Neutrophil (primary cell): ENCODE data around the gene FN3K.

Experiments
- H3K27ac ChIP-seq: fragments of 200-600 bp; sonication (generic); 2 replicates; pipeline ENCODE4 v1.5.1; 2016; ENCODE audit warnings: mild to moderate bottlenecking, moderate library complexity
- H3K27me3 ChIP-seq: fragments of 200-600 bp; sonication (generic); 2 replicates; pipeline ENCODE4 v1.6.0; 2016; ENCODE audit warnings: mild to moderate bottlenecking
- H3K36me3 ChIP-seq: fragments of 200-600 bp; sonication (generic); 2 replicates; pipeline ENCODE4 v1.5.1; 2017
- H3K4me1 ChIP-seq, 2 experiments: fragments of 200-600 bp in 1 of 2; sonication (generic) in 1 of 2; 1 replicate in 1 of 2; 2 replicates in 1 of 2; pipeline versions ENCODE4 v1.5.1 to v1.6.1; 2013 to 2016; ENCODE audit warnings: low read depth in 1 of 2, low read length in 1 of 2, mild to moderate bottlenecking in 1 of 2, moderate library complexity in 1 of 2; ENCODE audit not compliant: control insufficient read depth in 1 of 2, insufficient read depth in 1 of 2
- H3K4me3 ChIP-seq, 2 experiments: fragments of 200-600 bp in 1 of 2; sonication (generic) in 1 of 2; 1 replicate in 1 of 2; 2 replicates in 1 of 2; pipeline ENCODE4 v1.5.1; 2013 to 2016; ENCODE audit warnings: low read depth in 1 of 2, low read length in 1 of 2, mild to moderate bottlenecking in 1 of 2, moderate library complexity in 1 of 2
- H3K9me3 ChIP-seq: fragments of 200-600 bp; sonication (generic); 2 replicates; pipeline ENCODE4 v1.5.1; 2016
- CTCF ChIP-seq: fragments of 200-600 bp; sonication (generic); IDR thresholded peaks from 2 replicates; pipeline ENCODE4 v1.5.1; 2016; ENCODE audit warnings: antibody characterized with exemption

FN3K gene

GRCh38 chr17:82786427-82786826 is 51.0 kb downstream of the FN3K start:
- no peak for TF ChIP-seq CTCF
- Histone ChIP-seq H3K4me3 (no peak overlapping the region), H3K27ac (no peak overlapping the region), H3K4me1 (peaks cover 11 to 17% of the 10 kb centered on the region in 2 experiments), H3K36me3 (no peaks in the 10 kb centered on the region), H3K9me3 (no peaks in the 10 kb centered on the region), H3K27me3 (no peaks in the 10 kb centered on the region)

DNA sequence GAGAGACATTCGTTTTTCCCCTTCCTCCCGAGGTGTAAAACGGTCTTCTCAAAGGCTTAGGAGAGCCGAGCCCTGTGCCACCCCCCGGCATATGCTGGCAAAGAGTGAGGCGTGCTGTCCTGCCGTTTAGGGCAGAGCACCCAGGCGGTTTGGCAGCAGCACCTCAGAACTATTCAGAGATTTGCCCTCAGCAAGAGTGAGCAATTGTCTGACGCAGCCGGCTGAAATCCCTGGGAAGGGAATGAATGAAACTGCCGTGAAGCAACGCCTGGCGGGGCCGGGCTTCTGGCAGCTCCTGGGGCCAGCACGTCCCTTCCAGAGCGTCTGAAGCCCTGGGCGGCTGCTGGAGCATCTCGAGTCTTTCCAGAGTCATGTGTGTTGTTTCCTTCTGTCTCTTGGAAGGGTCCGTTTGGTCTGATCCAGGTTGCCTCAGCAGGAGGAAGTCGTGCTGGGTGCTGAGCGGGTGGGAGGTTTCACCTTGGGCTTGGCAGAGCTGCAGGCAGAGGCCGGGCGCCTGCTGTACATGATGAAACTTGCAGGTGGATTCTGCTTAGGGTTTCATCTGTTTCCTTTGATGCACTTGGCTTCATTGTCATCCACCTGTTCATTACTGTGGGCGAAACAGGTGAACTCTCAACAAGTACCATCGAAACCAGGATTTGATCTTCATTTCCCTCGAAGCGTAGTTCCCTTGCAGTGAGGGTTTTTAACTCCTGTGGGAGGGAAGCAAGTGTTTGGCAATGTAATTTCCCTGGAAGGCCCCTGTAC is 51.9 kb downstream of the FN3K start:
- H3K36me3 ChIP-seq: no peaks in the 10 kb centered on the region
- H3K27me3 ChIP-seq: no peaks in the 10 kb centered on the region
- no peak for TF ChIP-seq CTCF
- no peak overlapping the region for H3K27ac ChIP-seq
- H3K4me3 ChIP-seq: no peak overlapping the region
- H3K9me3 ChIP-seq: no peaks in the 10 kb centered on the region
- peaks cover 6 to 8% of the 10 kb centered on the region in 2 experiments for H3K4me1 ChIP-seq

- H3K36me3 ChIP-seq: no peaks in the 10 kb centered on the region
- no peak overlapping the region for H3K4me3 ChIP-seq
- no peaks in the 10 kb centered on the region for H3K9me3 ChIP-seq
- no peak for TF ChIP-seq CTCF
- no peak overlapping the region for H3K27ac ChIP-seq
- no peaks in the 10 kb centered on the region for H3K4me1 ChIP-seq
- H3K27me3 ChIP-seq: no peaks in the 10 kb centered on the region
These were observed 53.0 kb downstream of the FN3K start for GRCh38 chr17:82788206-82789001.

- no peaks in the 10 kb centered on the region for H3K36me3 ChIP-seq
These were observed 53.7 kb downstream of the FN3K start for GRCh38 chr17:82789051-82789592.

DNA sequence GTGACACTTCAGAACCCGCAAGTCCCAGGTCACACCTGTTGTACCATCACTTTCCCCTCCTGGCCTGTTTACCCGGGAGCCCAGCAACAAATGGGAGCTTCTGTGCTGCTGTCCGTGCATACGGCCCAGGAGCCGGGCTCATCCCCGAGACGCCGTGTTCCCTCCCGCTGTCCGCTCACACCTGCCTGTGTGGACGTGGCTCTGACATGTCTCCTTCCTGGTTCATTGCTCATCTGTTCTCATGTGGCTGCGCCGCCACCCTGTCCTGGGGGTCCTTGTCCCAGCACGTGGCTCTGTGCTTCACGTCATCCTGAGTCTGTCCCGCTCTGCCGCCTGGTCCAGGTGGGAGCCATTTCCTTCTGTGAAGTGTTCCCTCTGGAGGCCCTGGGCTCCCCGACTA is 54.4 kb downstream of the FN3K start:
- no peaks in the 10 kb centered on the region for H3K36me3 ChIP-seq

More at GRCh38 chr17:82789051-82789592, 53.7 kb downstream of the FN3K start:
- Histone ChIP-seq H3K4me3 (no peak overlapping the region), H3K4me1 (no peaks in the 10 kb centered on the region), H3K9me3 (no peaks in the 10 kb centered on the region), H3K27me3 (no peaks in the 10 kb centered on the region), H3K27ac (no peak overlapping the region)
- TF ChIP-seq CTCF: no peak

More for the DNA sequence above, 54.4 kb downstream of the FN3K start:
- no peaks in the 10 kb centered on the region for H3K4me1 ChIP-seq
- TF ChIP-seq CTCF: no peak
- H3K4me3 ChIP-seq: no peak overlapping the region
- no peaks in the 10 kb centered on the region for H3K27me3 ChIP-seq
- no peaks in the 10 kb centered on the region for H3K9me3 ChIP-seq
- H3K27ac ChIP-seq: no peak overlapping the region
